GM21526 (cell line): ENCODE results near the gene COPZ1.

ENCODE experiments used
- ATAC-seq: cut with Tn5 transposase; IDR thresholded peaks from one replicate; pipeline ENCODE4 v1.9.1; 2021; ENCODE audit warnings: moderate library complexity; ENCODE audit not compliant: unreplicated experiment, low FRiP score

COPZ1 gene

DNA sequence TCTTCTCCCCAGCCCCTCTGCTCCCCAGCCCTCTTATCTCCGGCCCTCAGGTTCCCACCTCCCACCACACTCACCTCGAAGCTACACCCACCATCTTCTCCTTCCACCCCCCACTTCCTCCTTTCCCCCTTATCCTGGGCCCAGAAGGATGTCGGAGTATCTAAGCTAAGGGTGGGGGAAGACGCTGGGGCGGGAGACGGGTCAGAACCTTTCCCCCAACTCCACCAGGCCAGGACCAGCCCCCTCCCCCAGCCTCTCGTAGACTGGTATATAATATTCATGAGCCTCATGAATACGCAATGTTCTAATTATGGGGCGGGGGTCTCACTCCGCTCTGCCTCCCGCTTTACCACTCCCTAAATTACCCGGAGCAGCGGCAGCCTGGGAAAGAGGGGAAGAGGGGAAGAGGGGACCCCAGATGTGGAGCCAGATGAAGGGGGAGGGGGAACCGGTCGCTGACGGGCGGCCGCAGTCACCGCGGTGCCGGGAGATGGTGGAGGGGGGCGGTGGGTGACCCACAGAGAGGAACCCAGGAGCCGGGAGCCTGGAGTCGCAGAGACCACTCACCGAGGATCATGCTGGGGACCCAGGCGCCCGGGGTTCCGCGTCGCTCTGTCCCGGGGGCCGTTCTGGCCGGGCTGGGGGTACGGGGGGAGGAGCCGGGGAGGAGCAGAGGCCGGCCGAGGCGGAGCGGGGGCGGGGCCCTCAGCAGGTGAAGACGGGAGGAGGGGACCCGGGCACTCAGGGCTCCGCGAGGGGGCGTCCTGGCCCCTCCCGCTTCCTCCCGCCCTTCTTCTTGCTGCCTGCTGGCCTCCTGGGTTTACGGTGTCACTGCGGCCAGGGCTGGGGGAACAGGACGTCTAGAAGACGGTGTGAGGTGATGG is 66.0 kb downstream of the COPZ1 start:
- ATAC-seq = no peak

DNA sequence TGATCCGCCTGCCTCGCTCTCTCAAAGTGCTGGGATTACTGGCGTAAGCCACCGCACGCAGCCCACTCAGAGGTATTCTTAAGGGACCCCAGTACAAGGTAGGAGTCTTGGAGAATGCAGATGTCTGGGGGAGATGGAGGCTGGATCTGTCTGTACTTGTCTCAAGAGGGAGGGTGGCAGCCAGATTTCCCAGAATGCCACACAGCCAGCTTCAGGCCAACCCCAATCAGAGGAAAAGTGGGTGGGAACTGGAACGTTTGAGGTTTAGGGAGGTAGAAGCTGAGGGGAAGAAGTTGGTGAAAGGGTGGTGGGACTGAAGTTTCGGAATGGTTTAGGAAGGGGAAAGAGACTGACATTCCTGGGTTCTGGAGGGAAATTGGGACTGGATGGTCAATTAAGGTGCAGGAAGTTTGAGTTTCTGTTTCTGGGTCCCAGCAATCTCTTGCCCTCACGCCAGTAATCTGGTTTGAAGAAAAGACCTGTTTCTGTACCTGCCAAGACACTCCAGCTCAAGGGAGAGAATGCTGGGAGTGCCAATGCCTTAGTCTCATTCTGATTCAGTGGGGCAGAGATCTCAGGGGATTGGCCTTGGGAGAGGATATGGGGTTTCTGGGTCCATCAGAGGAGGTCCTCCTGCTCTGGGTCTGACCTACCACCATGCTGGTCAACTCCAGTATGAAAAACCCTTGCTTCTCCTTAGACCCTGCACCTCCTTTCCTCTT is 67.7 kb downstream of the COPZ1 start:
- no peak for ATAC-seq

DNA sequence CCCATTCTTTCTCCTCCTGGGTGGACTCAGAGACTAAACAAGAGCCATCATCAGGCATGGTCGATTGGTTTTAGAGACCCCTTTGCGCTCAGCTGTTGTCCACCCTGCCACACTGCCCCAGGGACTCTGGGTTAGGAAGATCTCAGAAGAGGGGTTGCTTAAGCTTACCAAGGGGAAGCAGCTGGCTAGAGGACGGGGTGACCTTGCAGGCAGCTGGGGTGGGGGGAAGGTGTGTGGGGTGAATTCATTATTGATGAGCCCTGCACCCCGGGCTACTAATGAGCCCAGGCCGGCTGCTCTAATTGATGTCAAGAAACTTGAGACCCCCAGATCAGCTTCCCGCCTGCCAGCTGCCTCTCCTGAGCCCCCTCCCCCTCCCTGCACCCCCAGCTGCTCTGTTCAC is 68.3 kb downstream of the COPZ1 start:
- ATAC-seq = no peak

DNA sequence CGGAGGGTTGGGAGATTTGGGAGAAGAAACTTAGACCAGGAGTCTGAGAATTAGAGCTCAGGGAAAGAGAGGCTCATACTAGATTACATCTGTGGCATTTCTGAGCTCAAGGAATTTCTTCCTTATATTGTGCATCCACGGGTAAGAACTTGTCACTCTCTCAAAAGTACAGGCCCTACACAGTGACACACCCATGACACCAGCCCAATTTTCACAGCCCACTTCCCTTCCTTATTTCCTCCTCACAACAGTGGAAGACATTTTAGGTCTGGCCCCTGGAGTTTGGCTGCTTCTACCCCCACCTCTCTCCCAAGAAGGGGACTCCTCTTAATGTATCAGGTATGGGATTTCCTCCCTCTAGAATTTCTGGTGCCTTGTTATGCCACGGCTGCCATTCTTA is 68.8 kb downstream of the COPZ1 start:
- no peak for ATAC-seq

DNA sequence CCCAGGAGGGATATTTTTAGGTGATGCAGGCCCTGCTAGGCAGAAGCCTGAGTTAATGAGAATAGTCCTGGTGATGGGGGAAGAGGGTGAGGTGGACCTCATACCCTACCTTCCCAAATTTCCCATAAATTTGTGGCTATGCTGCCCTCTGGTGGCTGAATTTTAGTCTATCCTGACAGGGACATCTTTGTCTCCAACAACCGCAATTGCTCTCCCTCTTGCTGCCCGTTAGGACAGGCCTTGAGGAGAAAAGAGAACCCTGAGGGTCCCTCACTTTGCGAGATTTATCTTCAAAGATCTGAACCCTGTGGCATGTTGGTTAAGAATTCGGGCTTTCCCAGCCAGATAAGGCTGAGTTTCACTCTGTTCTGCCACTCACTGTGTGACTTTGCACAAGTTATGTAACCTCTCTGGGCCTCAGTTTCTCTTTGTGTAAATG is 69.4 kb downstream of the COPZ1 start:
- no peak for ATAC-seq

DNA sequence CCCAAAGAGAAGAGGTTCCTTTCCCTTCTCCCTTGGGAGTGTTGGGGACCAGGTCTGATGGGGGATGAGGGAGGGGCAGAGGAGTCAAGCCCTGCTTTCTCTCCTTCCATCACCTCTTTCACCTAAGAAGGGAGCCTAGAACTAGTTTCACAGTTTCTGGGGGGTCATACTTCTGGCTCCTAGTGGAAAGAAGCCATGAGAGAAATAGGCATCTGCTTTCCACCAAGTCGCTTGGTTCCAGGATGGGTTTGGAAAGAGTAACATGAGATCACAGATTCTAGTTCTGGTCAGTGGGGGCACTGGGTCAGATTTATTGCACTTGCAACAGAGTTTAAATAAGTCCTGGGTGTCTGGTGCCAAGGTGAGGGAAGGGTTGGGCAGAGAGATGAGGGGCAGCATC is 70.1 kb downstream of the COPZ1 start:
- ATAC-seq = no peak

DNA sequence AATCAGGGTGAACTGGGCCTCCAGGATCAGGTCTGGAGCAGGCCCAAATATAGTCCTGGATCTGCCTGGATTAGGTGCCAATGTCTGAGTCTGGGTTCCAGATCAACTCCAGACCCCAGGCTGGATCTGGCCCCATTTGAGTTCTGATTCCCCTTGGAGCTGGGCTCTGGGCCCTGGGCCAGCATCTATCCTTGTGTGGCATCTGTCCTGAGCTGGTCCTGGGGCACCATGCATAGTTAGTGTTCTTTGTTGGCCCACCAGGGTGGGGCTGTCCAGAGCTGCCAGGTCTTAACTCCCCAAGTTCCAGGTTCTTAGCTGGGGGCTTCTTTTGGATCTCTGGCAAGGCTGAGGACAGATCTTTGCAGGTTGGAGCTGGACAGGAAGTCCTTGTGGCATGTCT is 70.6 kb downstream of the COPZ1 start:
- ATAC-seq = no peak

DNA sequence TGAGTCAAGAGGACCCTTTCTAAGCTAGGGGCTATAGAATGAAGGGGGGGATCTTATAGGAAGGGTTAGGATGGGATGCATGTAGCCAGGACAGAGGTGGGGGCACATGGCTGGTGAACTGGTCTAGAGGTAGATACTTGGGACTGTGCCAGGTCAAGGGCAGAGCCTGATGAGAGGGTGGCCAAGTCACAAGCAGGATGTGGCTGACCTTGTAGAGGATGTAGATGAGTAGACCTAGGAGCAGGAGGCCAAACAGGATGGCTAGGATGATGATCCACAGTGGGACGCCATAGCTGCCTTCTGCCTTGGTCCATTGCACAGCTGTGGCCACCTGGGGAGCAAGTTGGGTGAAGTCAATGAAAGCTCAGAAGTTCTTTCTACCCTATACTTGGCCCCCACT is 72.2 kb downstream of the COPZ1 start:
- ATAC-seq = no peak

DNA sequence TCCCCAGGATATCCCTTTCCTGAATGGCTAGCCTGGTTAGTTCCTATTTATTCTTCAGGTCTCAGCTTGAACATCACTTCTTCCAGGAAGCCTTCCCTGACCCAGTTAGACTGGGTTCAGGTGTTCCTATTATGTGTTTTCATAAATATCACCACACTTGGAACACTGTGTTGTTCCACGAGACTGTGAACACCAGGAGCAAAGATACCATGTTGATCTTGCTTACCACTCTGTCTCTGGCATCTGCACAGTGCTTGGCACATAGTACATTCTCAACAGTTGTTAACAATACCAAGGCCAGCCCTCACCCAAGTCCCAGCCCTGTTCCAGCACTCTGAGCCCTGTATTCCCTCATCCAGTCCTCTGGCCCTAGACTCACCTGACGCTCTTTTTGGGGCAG is 73.3 kb downstream of the COPZ1 start:
- ATAC-seq = no peak

DNA sequence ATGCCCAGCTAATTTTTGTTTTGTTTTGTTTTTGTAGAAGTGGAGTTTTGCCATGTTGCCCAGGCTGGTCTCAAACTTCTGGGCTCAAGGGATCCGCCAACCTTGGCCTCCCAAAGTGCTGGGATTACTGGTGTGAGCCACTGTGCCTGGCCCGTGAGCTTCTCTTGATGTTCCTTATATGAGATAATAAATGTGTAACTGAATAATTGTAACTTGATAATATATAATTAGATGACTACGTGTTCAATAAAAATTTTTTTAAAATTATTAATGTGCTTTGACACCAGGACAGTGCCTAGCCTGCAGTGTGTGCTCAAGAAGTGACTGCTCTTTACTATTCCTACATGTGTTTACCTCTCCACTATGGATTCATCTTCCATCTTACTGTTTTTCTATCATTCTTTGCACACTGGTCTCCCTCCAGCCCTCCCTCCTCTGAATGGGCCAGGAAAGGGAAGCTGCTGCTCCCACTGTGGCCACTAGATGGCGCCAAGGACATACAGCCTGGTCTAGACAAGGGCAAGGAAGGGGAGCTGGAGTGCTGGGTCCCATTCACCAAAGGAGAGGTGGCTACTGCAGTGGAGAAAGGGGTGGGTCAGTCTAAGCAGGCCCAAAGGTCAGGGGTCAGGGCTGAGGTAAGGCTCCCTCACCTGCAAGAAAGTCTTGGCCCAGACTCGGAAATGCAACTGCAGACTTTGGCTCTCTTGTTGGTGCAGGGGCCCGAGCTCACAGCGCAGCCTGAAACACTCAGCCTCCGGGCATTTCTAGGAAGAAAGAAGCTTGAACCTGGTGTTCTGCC is 74.3 kb downstream of the COPZ1 start:
- peak; percentile 65 for ATAC-seq

DNA sequence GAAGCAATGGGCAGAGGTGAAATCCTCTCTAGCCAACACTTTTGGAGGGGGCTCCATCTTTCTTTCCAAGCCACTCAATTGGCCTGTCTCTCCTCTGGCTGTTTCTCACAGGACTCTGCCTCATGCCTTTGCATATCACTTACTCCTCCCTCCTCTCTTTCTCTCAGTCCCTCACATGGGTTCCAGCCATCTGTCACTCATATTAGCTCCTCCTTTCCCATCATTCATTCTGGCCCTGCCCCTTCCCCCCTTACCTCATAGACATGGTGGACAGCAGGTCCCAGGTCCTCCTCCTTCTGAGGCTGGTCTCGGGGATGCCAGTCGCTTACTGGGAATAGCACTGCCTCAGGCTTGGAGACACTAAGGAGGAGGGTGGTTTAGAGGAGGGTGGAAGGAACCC is 76.2 kb downstream of the COPZ1 start:
- no peak for ATAC-seq
